WTC11 (cell line): ENCODE measurements around the gene CDH22.

Experiments
- CREB1 ChIP-seq: sonication (generic); formaldehyde crosslinking; IDR thresholded peaks from 2 replicates; pipeline ENCODE4 v1.8.0; 2023; ENCODE audit warnings: mild to moderate bottlenecking, missing genetic modification reagents
- GABPB1 ChIP-seq: sonication (generic); formaldehyde crosslinking; IDR thresholded peaks from 2 replicates; pipeline ENCODE4 v1.8.1; 2023; ENCODE audit warnings: mild to moderate bottlenecking, missing genetic modification reagents
- JUN ChIP-seq: sonication (generic); formaldehyde crosslinking; IDR thresholded peaks from 2 replicates; pipeline ENCODE4 v1.8.0; 2023; ENCODE audit warnings: mild to moderate bottlenecking, missing genetic modification reagents
- NR2C2 ChIP-seq: sonication (generic); formaldehyde crosslinking; IDR thresholded peaks from 2 replicates; pipeline ENCODE4 v1.8.0; 2022; ENCODE audit warnings: mild to moderate bottlenecking, missing genetic modification reagents
- ZNF138 ChIP-seq: sonication (generic); formaldehyde crosslinking; conservative IDR thresholded peaks from 2 replicates; pipeline ENCODE4 v1.8.1; 2022; ENCODE audit warnings: mild to moderate bottlenecking, moderate library complexity, missing genetic modification reagents
- TF ChIP-seq, protein P1 (sequence below): fragments of 200-600 bp; IDR thresholded peaks from 2 replicates; pipeline ENCODE4 v1.8.0; 2022; ENCODE audit warnings: antibody characterized with exemption
- TF ChIP-seq, protein P2 (sequence below): sonication (generic); formaldehyde crosslinking; IDR thresholded peaks from 2 replicates; pipeline ENCODE4 v1.8.0; 2022; ENCODE audit warnings: mild to moderate bottlenecking, missing genetic modification reagents
- TF ChIP-seq, protein P3 (sequence below): sonication (generic); formaldehyde crosslinking; IDR thresholded peaks from 2 replicates; pipeline ENCODE4 v1.8.1; 2023; ENCODE audit warnings: mild to moderate bottlenecking, missing genetic modification reagents, moderate library complexity
- TF ChIP-seq, protein P4 (sequence below): sonication (generic); formaldehyde crosslinking; IDR thresholded peaks from 2 replicates; pipeline ENCODE4 v1.8.1; 2022; ENCODE audit warnings: low read depth, missing genetic modification reagents, borderline replicate concordance

DNA sequence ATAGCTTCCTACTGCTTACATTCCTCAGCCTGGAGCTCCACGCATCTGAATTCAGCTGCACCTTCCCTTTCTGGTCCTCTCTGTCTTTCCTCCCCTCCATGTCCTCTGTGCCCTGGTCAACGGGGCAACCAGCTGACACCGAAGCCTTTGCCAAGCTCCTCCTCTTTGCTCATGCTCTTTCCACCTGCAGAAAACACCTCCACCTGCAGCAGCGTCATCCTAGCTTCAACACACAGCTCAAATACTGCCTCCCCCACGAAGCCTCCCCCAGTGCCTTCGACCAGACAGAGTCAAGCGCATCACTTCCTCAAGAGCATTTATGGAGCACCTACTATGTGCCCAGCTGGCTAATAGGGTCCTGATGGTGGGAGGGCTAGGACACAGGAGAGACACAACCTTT is 9.2 kb downstream of the CDH22 start:
- no peak for TF ChIP-seq JUN
- TF ChIP-seq, protein P1, sequence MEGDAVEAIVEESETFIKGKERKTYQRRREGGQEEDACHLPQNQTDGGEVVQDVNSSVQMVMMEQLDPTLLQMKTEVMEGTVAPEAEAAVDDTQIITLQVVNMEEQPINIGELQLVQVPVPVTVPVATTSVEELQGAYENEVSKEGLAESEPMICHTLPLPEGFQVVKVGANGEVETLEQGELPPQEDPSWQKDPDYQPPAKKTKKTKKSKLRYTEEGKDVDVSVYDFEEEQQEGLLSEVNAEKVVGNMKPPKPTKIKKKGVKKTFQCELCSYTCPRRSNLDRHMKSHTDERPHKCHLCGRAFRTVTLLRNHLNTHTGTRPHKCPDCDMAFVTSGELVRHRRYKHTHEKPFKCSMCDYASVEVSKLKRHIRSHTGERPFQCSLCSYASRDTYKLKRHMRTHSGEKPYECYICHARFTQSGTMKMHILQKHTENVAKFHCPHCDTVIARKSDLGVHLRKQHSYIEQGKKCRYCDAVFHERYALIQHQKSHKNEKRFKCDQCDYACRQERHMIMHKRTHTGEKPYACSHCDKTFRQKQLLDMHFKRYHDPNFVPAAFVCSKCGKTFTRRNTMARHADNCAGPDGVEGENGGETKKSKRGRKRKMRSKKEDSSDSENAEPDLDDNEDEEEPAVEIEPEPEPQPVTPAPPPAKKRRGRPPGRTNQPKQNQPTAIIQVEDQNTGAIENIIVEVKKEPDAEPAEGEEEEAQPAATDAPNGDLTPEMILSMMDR = no peak
- TF ChIP-seq, protein P2, sequence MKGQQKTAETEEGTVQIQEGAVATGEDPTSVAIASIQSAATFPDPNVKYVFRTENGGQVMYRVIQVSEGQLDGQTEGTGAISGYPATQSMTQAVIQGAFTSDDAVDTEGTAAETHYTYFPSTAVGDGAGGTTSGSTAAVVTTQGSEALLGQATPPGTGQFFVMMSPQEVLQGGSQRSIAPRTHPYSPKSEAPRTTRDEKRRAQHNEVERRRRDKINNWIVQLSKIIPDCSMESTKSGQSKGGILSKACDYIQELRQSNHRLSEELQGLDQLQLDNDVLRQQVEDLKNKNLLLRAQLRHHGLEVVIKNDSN (CRISPR knock-in tag) = no peak
- no peak for TF ChIP-seq CREB1 (CRISPR knock-in tag)
- TF ChIP-seq, protein P3, sequence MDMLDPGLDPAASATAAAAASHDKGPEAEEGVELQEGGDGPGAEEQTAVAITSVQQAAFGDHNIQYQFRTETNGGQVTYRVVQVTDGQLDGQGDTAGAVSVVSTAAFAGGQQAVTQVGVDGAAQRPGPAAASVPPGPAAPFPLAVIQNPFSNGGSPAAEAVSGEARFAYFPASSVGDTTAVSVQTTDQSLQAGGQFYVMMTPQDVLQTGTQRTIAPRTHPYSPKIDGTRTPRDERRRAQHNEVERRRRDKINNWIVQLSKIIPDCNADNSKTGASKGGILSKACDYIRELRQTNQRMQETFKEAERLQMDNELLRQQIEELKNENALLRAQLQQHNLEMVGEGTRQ (CRISPR knock-in tag) = no peak
- TF ChIP-seq GABPB1 = no peak
- TF ChIP-seq ZNF138 = no peak
- TF ChIP-seq NR2C2 (CRISPR knock-in tag) = no peak
- TF ChIP-seq, protein P4, sequence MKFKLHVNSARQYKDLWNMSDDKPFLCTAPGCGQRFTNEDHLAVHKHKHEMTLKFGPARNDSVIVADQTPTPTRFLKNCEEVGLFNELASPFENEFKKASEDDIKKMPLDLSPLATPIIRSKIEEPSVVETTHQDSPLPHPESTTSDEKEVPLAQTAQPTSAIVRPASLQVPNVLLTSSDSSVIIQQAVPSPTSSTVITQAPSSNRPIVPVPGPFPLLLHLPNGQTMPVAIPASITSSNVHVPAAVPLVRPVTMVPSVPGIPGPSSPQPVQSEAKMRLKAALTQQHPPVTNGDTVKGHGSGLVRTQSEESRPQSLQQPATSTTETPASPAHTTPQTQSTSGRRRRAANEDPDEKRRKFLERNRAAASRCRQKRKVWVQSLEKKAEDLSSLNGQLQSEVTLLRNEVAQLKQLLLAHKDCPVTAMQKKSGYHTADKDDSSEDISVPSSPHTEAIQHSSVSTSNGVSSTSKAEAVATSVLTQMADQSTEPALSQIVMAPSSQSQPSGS (CRISPR knock-in tag) = no peak
